ENCODE results near the gene MAPK1. TPM values are rescaled to one million over a fixed set of nuclear protein-coding genes. Genes with fewer than 3 reads are reported as not detected.
A peak's percentile ranks its signal among the peaks of the same experiment; 100 is the strongest.

The MAPK1 gene
- total and polyA plus RNA-seq, 9 of the 15 experiments (the other 6 are each of a cell fraction or from before 2014, with no cell fraction given), result 46.3 to 575 (median 283) TPM

- peaks cover 0 to 11% of the 10 kb centered on the region in 2 experiments; a peak in 3 of 5 replicates for H3K4me1 ChIP-seq (replicated peaks in 1 of 2; ENCODE audit: control insufficient read depth in 2 of 2, insufficient read depth in 2 of 2, low read length in 2 of 2)
- no TSS peak for BruUV-seq (replicated peaks)
- DNase-seq (ENCODE audit: extremely low read depth in 1 of 4, low spot score in 3 of 4) (peak; percentile 90 to 99 (median 95)), FAIRE-seq (peak; percentile 79), ATAC-seq (peak; percentile 86)
- H3K9me1 ChIP-seq (ENCODE audit: control insufficient read depth, insufficient read depth, low read length), result peaks cover 12% of the 10 kb centered on the region
- no peak overlapping the region for H3K4me3 ChIP-seq
- ChIA-PET POLR2A (interaction anchor here (0.6 to 1.3 kb wide), 4 partner anchors 10 to 62 kb away, joined by 3 read pairs; no protein-coding TSS in a partner anchor), CTCF (ENCODE audit: low intra/inter-chr PET ratio) (interaction anchor here (0.6 to 1.6 kb wide), 4 partner anchors 63 to 146 kb away, joined by 3 to 17 read pairs (median 4); no protein-coding TSS in a partner anchor)
- H2AFZ ChIP-seq (ENCODE audit: low read depth, low read length), result no peak overlapping the region
- peaks cover 16% of the 10 kb centered on the region for H4K20me1 ChIP-seq (replicated peaks; ENCODE audit: control insufficient read depth, insufficient read depth, low read length)
- WGBS (ENCODE audit: insufficient coverage, low coverage, missing lambda C conversion rate), result 44% methylated on average over 11 of the region's 11 CpGs
- H3K9ac ChIP-seq (ENCODE audit: insufficient read depth in 1 of 2, low read depth in 2 of 2, low read length in 2 of 2), result no peak overlapping the region
- in situ Hi-C loops (cut with MboI) (no loop called here), intact Hi-C loops (cut with micrococcal nuclease) (loop anchor here (2.0 to 5.0 kb wide), 2 partner anchors 75 to 80 kb away; partner anchors contain the start of gene MAPK1)
- H3K79me2 ChIP-seq (ENCODE audit: control insufficient read depth, insufficient read depth, low read length), result no peaks in the 10 kb centered on the region
- no peak overlapping the region for H3K4me2 ChIP-seq (ENCODE audit: insufficient read depth, low read length)
- H3K27ac ChIP-seq (ENCODE audit: extremely low read depth, low read depth, low read length), result peak overlapping the region; percentile 10; the same call in 2 of the 3 replicates
- H3K36me3 ChIP-seq (ENCODE audit: control insufficient read depth, insufficient read depth, low read length), result peaks cover 80% of the 10 kb centered on the region
- H3K27me3 ChIP-seq (ENCODE audit: control insufficient read depth in 2 of 2, insufficient read depth in 2 of 2, low read length in 2 of 2), result no peaks in the 10 kb centered on the region
- no peaks in the 10 kb centered on the region for H3K9me3 ChIP-seq (replicated peaks; ENCODE audit: control insufficient read depth, insufficient read depth, low read depth, low read length)
- TF ChIP-seq STAT5A (IDR thresholded peaks at IDR 0.05; ENCODE audit: borderline replicate concordance, low read length) (peak; percentile 97), EP300 (IDR thresholded peaks at IDR 0.05; ENCODE audit: low read length) (peak; percentile 99), PTBP1 (IDR thresholded peaks at IDR 0.05; ENCODE audit: low read depth, low read length) (no peak), HMGN3 (IDR thresholded peaks at IDR 0.05; ENCODE audit: borderline replicate concordance, extremely low read depth, insufficient read length, low read depth, low read length) (peak; percentile 93), EWSR1 (IDR thresholded peaks at IDR 0.05; ENCODE audit: borderline replicate concordance, low read depth, partially characterized antibody) (no peak), ESRRA (IDR thresholded peaks at IDR 0.05; ENCODE audit: borderline replicate concordance, low read depth) (no peak), ZNF583 (CRISPR knock-in tag; IDR thresholded peaks at IDR 0.05) (no peak), GATA2 (CRISPR knock-in tag; IDR thresholded peaks at IDR 0.05) (peak; percentile 95), MYC (IDR thresholded peaks at IDR 0.05; ENCODE audit: low read depth, low read length) (peak; percentile 83), MYC (CRISPR knock-in tag; IDR thresholded peaks at IDR 0.05; ENCODE audit: borderline replicate concordance, low read depth) (peak; percentile 74; the same call in 1 of the 2 replicates), RFX7 (CRISPR knock-in tag; IDR thresholded peaks at IDR 0.05) (peak; percentile 79; the same call in 1 of the 2 replicates), TCF3 (CRISPR knock-in tag; IDR thresholded peaks at IDR 0.05) (peak; percentile 99), MAFF (IDR thresholded peaks at IDR 0.05; ENCODE audit: low read length) (peak; percentile 67; the same call in 1 of the 2 replicates)
- TF ChIP-seq, protein P1, sequence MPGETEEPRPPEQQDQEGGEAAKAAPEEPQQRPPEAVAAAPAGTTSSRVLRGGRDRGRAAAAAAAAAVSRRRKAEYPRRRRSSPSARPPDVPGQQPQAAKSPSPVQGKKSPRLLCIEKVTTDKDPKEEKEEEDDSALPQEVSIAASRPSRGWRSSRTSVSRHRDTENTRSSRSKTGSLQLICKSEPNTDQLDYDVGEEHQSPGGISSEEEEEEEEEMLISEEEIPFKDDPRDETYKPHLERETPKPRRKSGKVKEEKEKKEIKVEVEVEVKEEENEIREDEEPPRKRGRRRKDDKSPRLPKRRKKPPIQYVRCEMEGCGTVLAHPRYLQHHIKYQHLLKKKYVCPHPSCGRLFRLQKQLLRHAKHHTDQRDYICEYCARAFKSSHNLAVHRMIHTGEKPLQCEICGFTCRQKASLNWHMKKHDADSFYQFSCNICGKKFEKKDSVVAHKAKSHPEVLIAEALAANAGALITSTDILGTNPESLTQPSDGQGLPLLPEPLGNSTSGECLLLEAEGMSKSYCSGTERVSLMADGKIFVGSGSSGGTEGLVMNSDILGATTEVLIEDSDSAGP (CRISPR knock-in tag; IDR thresholded peaks at IDR 0.05), result peak; percentile 74; the same call in 1 of the 2 replicates
- TF ChIP-seq, protein P2, sequence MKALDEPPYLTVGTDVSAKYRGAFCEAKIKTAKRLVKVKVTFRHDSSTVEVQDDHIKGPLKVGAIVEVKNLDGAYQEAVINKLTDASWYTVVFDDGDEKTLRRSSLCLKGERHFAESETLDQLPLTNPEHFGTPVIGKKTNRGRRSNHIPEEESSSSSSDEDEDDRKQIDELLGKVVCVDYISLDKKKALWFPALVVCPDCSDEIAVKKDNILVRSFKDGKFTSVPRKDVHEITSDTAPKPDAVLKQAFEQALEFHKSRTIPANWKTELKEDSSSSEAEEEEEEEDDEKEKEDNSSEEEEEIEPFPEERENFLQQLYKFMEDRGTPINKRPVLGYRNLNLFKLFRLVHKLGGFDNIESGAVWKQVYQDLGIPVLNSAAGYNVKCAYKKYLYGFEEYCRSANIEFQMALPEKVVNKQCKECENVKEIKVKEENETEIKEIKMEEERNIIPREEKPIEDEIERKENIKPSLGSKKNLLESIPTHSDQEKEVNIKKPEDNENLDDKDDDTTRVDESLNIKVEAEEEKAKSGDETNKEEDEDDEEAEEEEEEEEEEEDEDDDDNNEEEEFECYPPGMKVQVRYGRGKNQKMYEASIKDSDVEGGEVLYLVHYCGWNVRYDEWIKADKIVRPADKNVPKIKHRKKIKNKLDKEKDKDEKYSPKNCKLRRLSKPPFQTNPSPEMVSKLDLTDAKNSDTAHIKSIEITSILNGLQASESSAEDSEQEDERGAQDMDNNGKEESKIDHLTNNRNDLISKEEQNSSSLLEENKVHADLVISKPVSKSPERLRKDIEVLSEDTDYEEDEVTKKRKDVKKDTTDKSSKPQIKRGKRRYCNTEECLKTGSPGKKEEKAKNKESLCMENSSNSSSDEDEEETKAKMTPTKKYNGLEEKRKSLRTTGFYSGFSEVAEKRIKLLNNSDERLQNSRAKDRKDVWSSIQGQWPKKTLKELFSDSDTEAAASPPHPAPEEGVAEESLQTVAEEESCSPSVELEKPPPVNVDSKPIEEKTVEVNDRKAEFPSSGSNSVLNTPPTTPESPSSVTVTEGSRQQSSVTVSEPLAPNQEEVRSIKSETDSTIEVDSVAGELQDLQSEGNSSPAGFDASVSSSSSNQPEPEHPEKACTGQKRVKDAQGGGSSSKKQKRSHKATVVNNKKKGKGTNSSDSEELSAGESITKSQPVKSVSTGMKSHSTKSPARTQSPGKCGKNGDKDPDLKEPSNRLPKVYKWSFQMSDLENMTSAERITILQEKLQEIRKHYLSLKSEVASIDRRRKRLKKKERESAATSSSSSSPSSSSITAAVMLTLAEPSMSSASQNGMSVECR (CRISPR knock-in tag; IDR thresholded peaks at IDR 0.05), result peak; percentile 4; the same call in 1 of the 2 replicates
Observed at GRCh38 chr22:21791635-21792625, 75.5 kb downstream of the MAPK1 start.
